ENCODE results near the gene GLI2.

GLI2 gene

DNA sequence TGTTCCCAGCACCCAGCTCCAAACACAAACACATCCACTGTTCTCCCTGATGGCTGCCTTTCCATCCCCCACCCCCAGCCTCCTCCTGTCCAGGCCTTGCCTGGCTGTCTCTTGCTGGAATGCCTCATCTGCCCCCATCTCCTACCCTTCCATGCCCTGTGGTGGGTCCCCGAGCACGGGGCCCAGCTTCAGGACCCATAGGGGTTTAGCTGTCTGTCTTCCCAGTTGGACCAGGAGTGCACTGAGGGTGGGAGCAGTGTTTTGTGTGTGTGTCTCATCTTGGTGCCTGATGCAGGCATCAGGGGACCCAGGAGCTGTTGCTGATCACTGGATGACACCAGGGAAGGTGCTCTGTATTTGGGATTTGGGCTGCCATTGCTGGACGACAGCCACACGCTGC, 34.5 kb downstream of the GLI2 start:
- H3K4me1 ChIP-seq (ENCODE audit: control insufficient read depth, insufficient read depth, low read length): peaks cover 68% of the 10 kb centered on the region
- no peaks in the 10 kb centered on the region for H3K36me3 ChIP-seq (ENCODE audit: control insufficient read depth, insufficient read depth, low read length)
- no peak overlapping the region for H3K27ac ChIP-seq (ENCODE audit: insufficient read depth, low read depth, low read length, poor library complexity, severe bottlenecking)
- no peaks in the 10 kb centered on the region for H3K27me3 ChIP-seq (ENCODE audit: control insufficient read depth, insufficient read depth, low read length, poor library complexity, severe bottlenecking)
- WGBS, 2 experiments: 93 to 96% methylated on average over 4 of the region's 4 CpGs
- H3K9me3 ChIP-seq (ENCODE audit: control insufficient read depth, low read length): no peaks in the 10 kb centered on the region
- H3K4me3 ChIP-seq (ENCODE audit: insufficient read depth, low read depth, low read length): no peak overlapping the region

- Histone ChIP-seq H3K27me3 (ENCODE audit: control insufficient read depth, insufficient read depth, low read length, poor library complexity, severe bottlenecking) (no peaks in the 10 kb centered on the region), H3K4me3 (ENCODE audit: insufficient read depth, low read depth, low read length) (no peak overlapping the region), H3K4me1 (ENCODE audit: control insufficient read depth, insufficient read depth, low read length) (peaks cover 64% of the 10 kb centered on the region), H3K27ac (ENCODE audit: insufficient read depth, low read depth, low read length, poor library complexity, severe bottlenecking) (no peak overlapping the region), H3K36me3 (ENCODE audit: control insufficient read depth, insufficient read depth, low read length) (no peaks in the 10 kb centered on the region), H3K9me3 (ENCODE audit: control insufficient read depth, low read length) (no peaks in the 10 kb centered on the region)
- whole genome bisulfite sequencing, 2 experiments: 85 to 93% methylated on average over 6 of the region's 6 CpGs
Observed at GRCh38 chr2:120770641-120771040, 35.0 kb downstream of the GLI2 start.

- no peak overlapping the region for H3K4me3 ChIP-seq (ENCODE audit: insufficient read depth, low read depth, low read length)
- peak overlapping the region; percentile 40 for H3K27ac ChIP-seq (ENCODE audit: insufficient read depth, low read depth, low read length, poor library complexity, severe bottlenecking)
- peaks cover 58% of the 10 kb centered on the region for H3K4me1 ChIP-seq (ENCODE audit: control insufficient read depth, insufficient read depth, low read length)
- no peaks in the 10 kb centered on the region for H3K27me3 ChIP-seq (ENCODE audit: control insufficient read depth, insufficient read depth, low read length, poor library complexity, severe bottlenecking)
- no peaks in the 10 kb centered on the region for H3K36me3 ChIP-seq (ENCODE audit: control insufficient read depth, insufficient read depth, low read length)
- H3K9me3 ChIP-seq (ENCODE audit: control insufficient read depth, low read length): no peaks in the 10 kb centered on the region
- WGBS, 2 experiments: 90 to 91% methylated on average over 14 of the region's 14 CpGs
Observed at GRCh38 chr2:120771111-120771780, 35.6 kb downstream of the GLI2 start.

- Histone ChIP-seq H3K9me3 (ENCODE audit: control insufficient read depth, low read length) (no peaks in the 10 kb centered on the region), H3K36me3 (ENCODE audit: control insufficient read depth, insufficient read depth, low read length) (no peaks in the 10 kb centered on the region), H3K4me1 (ENCODE audit: control insufficient read depth, insufficient read depth, low read length) (peaks cover 52% of the 10 kb centered on the region), H3K27ac (ENCODE audit: insufficient read depth, low read depth, low read length, poor library complexity, severe bottlenecking) (no peak overlapping the region), H3K4me3 (ENCODE audit: insufficient read depth, low read depth, low read length) (no peak overlapping the region), H3K27me3 (ENCODE audit: control insufficient read depth, insufficient read depth, low read length, poor library complexity, severe bottlenecking) (no peaks in the 10 kb centered on the region)
- WGBS, 2 experiments: 76 to 77% methylated on average over 5 of the region's 5 CpGs
Observed at GRCh38 chr2:120771781-120772208, 36.1 kb downstream of the GLI2 start.

DNA sequence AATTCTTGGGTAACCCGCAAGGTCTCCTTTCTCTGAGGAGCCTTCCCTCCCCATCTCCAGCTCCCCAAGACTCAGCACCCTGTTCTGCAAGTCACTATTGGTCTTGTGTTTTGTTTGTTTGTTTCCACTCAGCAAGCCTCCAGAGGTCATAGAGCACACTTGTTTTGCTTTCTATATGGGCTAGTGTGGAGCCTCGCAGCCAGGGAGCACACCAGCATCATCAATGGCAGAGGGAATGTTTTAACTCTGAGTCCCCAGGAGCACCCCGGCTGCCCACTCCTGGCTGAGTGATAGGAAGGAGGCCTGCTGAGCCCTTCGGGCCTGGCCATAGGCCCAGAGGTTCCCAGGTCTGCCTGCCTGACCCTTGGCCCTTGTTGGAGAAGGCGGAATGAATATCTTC, 36.6 kb downstream of the GLI2 start:
- no peak overlapping the region for H3K4me3 ChIP-seq (ENCODE audit: insufficient read depth, low read depth, low read length)
- 78 to 84% methylated on average over 4 of the region's 5 CpGs for WGBS, 2 experiments
- H3K27me3 ChIP-seq (ENCODE audit: control insufficient read depth, insufficient read depth, low read length, poor library complexity, severe bottlenecking): no peaks in the 10 kb centered on the region
- no peak overlapping the region for H3K27ac ChIP-seq (ENCODE audit: insufficient read depth, low read depth, low read length, poor library complexity, severe bottlenecking)
- no peaks in the 10 kb centered on the region for H3K36me3 ChIP-seq (ENCODE audit: control insufficient read depth, insufficient read depth, low read length)
- H3K4me1 ChIP-seq (ENCODE audit: control insufficient read depth, insufficient read depth, low read length): peaks cover 48% of the 10 kb centered on the region
- H3K9me3 ChIP-seq (ENCODE audit: control insufficient read depth, low read length): no peaks in the 10 kb centered on the region

DNA sequence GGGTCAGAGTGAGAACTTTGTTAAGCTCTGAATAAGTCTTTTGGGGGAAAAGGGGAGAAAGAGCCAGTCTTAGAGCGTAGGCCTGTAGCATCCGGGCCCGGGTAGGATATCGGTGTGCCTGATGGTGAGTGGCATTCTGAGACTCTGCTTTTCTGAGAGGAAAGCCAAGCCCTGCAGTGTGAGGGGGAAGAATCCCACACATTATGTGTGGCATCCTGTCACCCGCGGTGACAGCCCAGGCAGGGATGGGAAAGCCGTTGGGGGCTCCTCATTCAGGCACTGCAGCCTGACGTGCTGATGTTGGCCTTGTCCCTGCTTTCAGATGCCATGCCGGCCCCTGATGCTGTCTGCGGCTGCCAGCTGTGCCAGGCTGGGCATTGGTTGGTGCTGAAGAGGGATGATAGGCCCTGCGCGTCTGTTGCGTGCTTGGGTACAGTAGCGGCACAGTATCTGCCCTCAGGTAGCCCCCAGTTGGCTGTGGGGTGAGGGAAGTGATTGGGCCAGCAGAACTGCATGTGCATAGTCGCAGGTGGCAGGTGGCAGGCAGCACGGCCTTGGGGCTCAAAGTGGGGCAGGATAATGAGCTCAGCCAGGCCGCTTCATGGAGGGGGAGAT, 37.6 kb downstream of the GLI2 start:
- Histone ChIP-seq H3K4me3 (ENCODE audit: insufficient read depth, low read depth, low read length) (no peak overlapping the region), H3K9me3 (ENCODE audit: control insufficient read depth, low read length) (no peaks in the 10 kb centered on the region), H3K36me3 (ENCODE audit: control insufficient read depth, insufficient read depth, low read length) (no peaks in the 10 kb centered on the region), H3K4me1 (ENCODE audit: control insufficient read depth, insufficient read depth, low read length) (peaks cover 38% of the 10 kb centered on the region), H3K27ac (ENCODE audit: insufficient read depth, low read depth, low read length, poor library complexity, severe bottlenecking) (no peak overlapping the region), H3K27me3 (ENCODE audit: control insufficient read depth, insufficient read depth, low read length, poor library complexity, severe bottlenecking) (no peaks in the 10 kb centered on the region)
- 80 to 85% methylated on average over 17 of the region's 17 CpGs for WGBS, 2 experiments

DNA sequence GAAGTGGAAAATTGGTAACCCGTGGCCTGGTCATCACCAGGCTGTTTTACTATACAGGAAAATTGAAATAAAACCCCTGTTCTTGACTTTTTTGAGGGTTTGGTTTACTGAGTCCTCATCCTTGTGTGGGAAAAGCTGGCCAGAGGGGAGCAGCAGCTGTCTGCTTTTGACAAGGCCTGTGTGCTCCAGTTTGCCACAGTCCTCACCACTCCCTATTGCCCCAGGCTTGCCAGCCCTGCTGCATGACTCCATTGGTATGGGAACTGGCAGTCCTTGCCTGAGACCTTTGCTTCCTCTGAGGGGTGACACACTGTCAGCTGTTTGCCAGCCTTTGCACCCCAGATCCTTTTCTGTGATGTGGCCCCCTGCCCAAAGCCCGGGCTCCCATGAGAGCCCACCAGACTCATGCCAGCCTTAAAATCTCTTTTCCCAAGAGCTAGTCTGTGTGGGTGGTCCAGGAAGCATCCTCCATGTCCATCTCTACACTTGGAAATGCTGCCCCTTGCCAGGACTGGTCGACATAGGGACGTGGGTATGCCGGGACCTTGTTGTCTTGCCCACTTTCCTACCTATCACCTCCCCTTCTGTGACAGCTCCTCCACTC, 39.0 kb downstream of the GLI2 start:
- no peaks in the 10 kb centered on the region for H3K9me3 ChIP-seq (ENCODE audit: control insufficient read depth, low read length)
- WGBS, 2 experiments: 95 to 96% methylated on average over 5 of the region's 5 CpGs
- no peaks in the 10 kb centered on the region for H3K27me3 ChIP-seq (ENCODE audit: control insufficient read depth, insufficient read depth, low read length, poor library complexity, severe bottlenecking)
- peaks cover 41% of the 10 kb centered on the region for H3K4me1 ChIP-seq (ENCODE audit: control insufficient read depth, insufficient read depth, low read length)
- no peak overlapping the region for H3K27ac ChIP-seq (ENCODE audit: insufficient read depth, low read depth, low read length, poor library complexity, severe bottlenecking)
- no peaks in the 10 kb centered on the region for H3K36me3 ChIP-seq (ENCODE audit: control insufficient read depth, insufficient read depth, low read length)
- H3K4me3 ChIP-seq (ENCODE audit: insufficient read depth, low read depth, low read length): no peak overlapping the region

- no peak overlapping the region for H3K4me3 ChIP-seq (ENCODE audit: insufficient read depth, low read depth, low read length)
- no peaks in the 10 kb centered on the region for H3K27me3 ChIP-seq (ENCODE audit: control insufficient read depth, insufficient read depth, low read length, poor library complexity, severe bottlenecking)
- H3K4me1 ChIP-seq (ENCODE audit: control insufficient read depth, insufficient read depth, low read length): peaks cover 44% of the 10 kb centered on the region
- H3K36me3 ChIP-seq (ENCODE audit: control insufficient read depth, insufficient read depth, low read length): no peaks in the 10 kb centered on the region
- H3K9me3 ChIP-seq (ENCODE audit: control insufficient read depth, low read length): no peaks in the 10 kb centered on the region
- WGBS, 2 experiments: 96% methylated on average over 17 of the region's 17 CpGs
- H3K27ac ChIP-seq (ENCODE audit: insufficient read depth, low read depth, low read length, poor library complexity, severe bottlenecking): no peak overlapping the region
Observed at GRCh38 chr2:120775194-120775593, 39.5 kb downstream of the GLI2 start.

DNA sequence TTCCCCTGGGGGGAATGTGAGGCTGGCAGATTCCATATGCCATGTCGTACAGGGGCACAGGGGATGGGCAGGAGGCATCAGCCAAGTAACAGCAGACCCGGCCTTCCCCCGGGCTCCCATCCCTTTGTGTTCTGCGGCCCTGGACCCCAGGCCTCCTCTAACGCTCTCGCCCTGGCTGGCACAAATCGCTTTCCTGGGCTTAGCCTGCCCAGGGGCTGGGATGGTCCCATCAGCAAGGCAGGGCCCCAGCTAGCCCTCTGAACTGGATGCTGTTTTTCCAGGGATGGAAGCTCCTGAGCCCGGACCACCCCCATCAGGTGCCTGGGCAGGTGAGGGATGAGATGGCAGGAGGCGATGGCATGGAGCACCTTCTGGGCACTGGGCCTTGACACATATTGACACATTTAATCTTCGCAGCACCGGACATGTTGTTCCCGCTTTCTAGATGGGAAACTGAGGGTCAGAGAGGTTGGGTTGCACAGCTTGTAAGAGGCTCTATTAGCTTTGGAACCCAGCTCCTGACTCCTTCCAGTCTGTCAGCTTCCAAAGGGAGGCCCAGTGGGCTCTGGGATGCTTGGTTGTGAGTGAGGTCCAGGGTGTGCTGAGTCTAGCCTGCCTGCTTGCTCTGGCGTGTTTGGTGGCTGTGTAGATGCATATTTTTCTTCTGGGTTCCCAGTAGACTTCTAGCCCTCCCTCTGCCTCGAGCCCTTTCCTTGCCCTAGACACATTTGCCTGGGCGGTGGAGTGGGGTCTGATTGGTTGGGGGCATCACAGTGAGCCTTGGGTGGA, 40.3 kb downstream of the GLI2 start:
- H3K4me1 ChIP-seq (ENCODE audit: control insufficient read depth, insufficient read depth, low read length): peaks cover 39% of the 10 kb centered on the region
- WGBS, 2 experiments: 94 to 96% methylated on average over 15 of the region's 15 CpGs
- H3K27ac ChIP-seq (ENCODE audit: insufficient read depth, low read depth, low read length, poor library complexity, severe bottlenecking): no peak overlapping the region
- no peak overlapping the region for H3K4me3 ChIP-seq (ENCODE audit: insufficient read depth, low read depth, low read length)
- H3K9me3 ChIP-seq (ENCODE audit: control insufficient read depth, low read length): no peaks in the 10 kb centered on the region
- H3K27me3 ChIP-seq (ENCODE audit: control insufficient read depth, insufficient read depth, low read length, poor library complexity, severe bottlenecking): no peaks in the 10 kb centered on the region
- no peaks in the 10 kb centered on the region for H3K36me3 ChIP-seq (ENCODE audit: control insufficient read depth, insufficient read depth, low read length)

- Histone ChIP-seq H3K4me3 (ENCODE audit: insufficient read depth, low read depth, low read length) (no peak overlapping the region), H3K27ac (ENCODE audit: insufficient read depth, low read depth, low read length, poor library complexity, severe bottlenecking) (no peak overlapping the region), H3K27me3 (ENCODE audit: control insufficient read depth, insufficient read depth, low read length, poor library complexity, severe bottlenecking) (no peaks in the 10 kb centered on the region), H3K9me3 (ENCODE audit: control insufficient read depth, low read length) (no peaks in the 10 kb centered on the region), H3K36me3 (ENCODE audit: control insufficient read depth, insufficient read depth, low read length) (no peaks in the 10 kb centered on the region), H3K4me1 (ENCODE audit: control insufficient read depth, insufficient read depth, low read length) (peaks cover 33% of the 10 kb centered on the region)
- WGBS, 2 experiments: 90 to 93% methylated on average over 9 of the region's 9 CpGs
Observed at GRCh38 chr2:120776649-120777048, 41.0 kb downstream of the GLI2 start.

All from ectodermal cell (in vitro differentiated cells).